GM19099 (cell line): ENCODE data around the gene TREML1.

Source experiments
- POLR2A ChIP-seq: IDR thresholded peaks from 3 replicates; pipeline ENCODE4 v1.6.1; 2011; ENCODE audit warnings: low read depth; ENCODE audit not compliant: insufficient read length; ENCODE audit errors: extremely low read depth

TREML1 gene

GRCh38 chr6:41186031-41186562 lies 31.9 kb upstream of the TREML1 start:
- no peak for TF ChIP-seq POLR2A

- TF ChIP-seq POLR2A: no peak
These were observed 30.6 kb upstream of the TREML1 start for GRCh38 chr6:41184761-41185160.

- TF ChIP-seq POLR2A: no peak
These were observed 28.2 kb upstream of the TREML1 start for GRCh38 chr6:41182069-41183034.

- no peak for TF ChIP-seq POLR2A
These were observed 27.4 kb upstream of the TREML1 start for GRCh38 chr6:41181566-41181965.

- no peak for TF ChIP-seq POLR2A
These were observed 25.0 kb upstream of the TREML1 start for GRCh38 chr6:41179163-41179562.

- TF ChIP-seq POLR2A: no peak
These were observed 23.5 kb upstream of the TREML1 start for GRCh38 chr6:41177695-41178094.

- no peak for TF ChIP-seq POLR2A
These were observed 23.1 kb upstream of the TREML1 start for GRCh38 chr6:41177287-41177686.

GRCh38 chr6:41176189-41176588 lies 22.0 kb upstream of the TREML1 start:
- no peak for TF ChIP-seq POLR2A

GRCh38 chr6:41175084-41175483 lies 20.9 kb upstream of the TREML1 start:
- TF ChIP-seq POLR2A: no peak

- no peak for TF ChIP-seq POLR2A
These were observed 20.5 kb upstream of the TREML1 start for GRCh38 chr6:41174610-41175009.

- no peak for TF ChIP-seq POLR2A
These were observed 17.8 kb upstream of the TREML1 start for GRCh38 chr6:41171908-41172307.

GRCh38 chr6:41170547-41171160 lies 16.5 kb upstream of the TREML1 start:
- no peak for TF ChIP-seq POLR2A

- no peak for TF ChIP-seq POLR2A
These were observed 13.2 kb upstream of the TREML1 start for GRCh38 chr6:41167173-41167963.

- TF ChIP-seq POLR2A: no peak
These were observed 10.5 kb upstream of the TREML1 start for GRCh38 chr6:41164551-41165120.

- TF ChIP-seq POLR2A: no peak
These were observed 9.2 kb upstream of the TREML1 start for GRCh38 chr6:41163419-41163717.
